GM12892 (cell line): Measurements from ENCODE around the gene LDLRAD4.

Source experiments
- POLR2A ChIP-seq: IDR thresholded peaks from 2 replicates; pipeline ENCODE4 v1.6.1; 2011; ENCODE audit warnings: low read depth, low read length, control low read depth
- TAF1 ChIP-seq: IDR thresholded peaks from 2 replicates; pipeline ENCODE4 v1.6.1; 2011; ENCODE audit warnings: low read depth, mild to moderate bottlenecking, control low read depth, low read length, borderline replicate concordance

DNA sequence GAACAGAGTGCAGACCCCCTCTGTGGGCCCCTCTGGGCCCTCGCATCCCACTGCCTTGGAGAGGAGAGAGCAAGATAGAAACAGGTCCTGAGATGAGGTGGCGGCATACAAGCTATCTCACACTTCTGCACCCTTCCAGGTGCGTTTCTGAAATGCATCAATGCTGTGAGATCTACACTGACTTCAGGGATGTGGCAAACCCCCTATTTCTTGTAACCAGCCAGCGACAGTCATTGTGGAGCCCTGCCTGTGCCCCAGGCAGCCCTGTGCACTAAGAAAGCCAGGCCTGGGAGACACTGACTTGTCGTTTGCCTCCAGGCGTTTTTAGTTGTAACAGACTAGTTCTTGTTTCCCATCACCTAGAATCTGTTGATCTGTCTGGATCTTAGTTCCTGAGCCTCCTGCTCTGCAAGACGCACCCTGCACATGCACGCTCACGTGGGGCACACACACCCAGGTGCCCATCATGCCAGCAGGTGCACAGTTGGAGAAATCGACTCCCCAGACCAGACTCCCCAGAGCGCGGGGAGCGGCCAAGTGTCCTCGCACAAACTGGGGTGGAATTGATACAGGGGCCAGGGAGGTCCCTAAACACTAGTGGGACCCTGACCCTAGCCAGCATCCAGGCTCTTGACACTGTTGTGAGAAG is 269.8 kb downstream of the LDLRAD4 start:
- no peak for TF ChIP-seq TAF1
- TF ChIP-seq POLR2A, result no peak
